ENCODE results near the gene ARHGAP24.
"Not testable (repeated sequence)": the region's sequence is repeated elsewhere in the genome, so short reads cannot be mapped to it uniquely, and the experiment has no call there.

The ARHGAP24 gene

GRCh38 chr4:85486425-85487086 lies 11.6 kb downstream of the ARHGAP24 start:
- DNase-seq = no peak

GRCh38 chr4:85488416-85488815 lies 13.5 kb downstream of the ARHGAP24 start:
- no peak for DNase-seq

GRCh38 chr4:85489273-85489981 lies 14.5 kb downstream of the ARHGAP24 start:
- DNase-seq = no peak

GRCh38 chr4:85491527-85491926 lies 16.6 kb downstream of the ARHGAP24 start:
- no peak for DNase-seq

DNA sequence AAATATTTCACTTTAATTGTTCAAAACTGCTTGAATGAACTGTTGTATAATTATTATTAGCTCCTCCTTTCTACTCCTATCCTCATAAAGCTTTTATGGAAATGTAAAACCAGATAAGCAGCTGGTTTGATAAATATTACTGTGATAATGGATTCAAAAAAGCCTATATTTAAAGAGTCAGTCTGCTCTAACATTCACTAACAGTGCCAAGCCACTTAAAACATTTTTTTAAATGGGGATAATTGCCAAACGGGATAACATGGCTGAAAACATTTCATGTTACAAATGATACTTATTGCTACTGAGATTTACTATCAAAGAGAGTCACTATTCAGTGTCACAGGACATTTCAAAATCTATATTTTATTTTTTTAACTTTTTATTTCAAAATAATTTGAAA lies 17.4 kb downstream of the ARHGAP24 start:
- no peak for DNase-seq

DNA sequence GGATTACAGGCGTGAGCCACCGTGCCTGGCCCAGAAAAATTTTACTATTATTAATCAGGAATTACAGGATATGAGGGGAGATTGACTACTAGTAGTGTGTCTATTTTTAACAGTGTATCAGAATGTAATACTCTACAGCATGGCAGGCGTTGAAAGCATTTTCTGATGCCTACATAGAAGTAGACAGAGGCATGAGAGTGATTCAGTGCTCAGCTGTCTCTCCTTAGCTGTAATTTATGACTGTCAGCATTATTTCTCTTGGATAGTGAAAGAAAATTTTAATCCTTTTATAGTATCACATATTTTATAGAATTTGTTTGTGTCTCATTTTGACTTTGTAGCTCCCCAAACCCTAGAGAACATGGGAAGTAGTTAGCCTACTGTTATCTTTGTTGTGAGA lies 20.7 kb downstream of the ARHGAP24 start:
- no peak for DNase-seq

DNA sequence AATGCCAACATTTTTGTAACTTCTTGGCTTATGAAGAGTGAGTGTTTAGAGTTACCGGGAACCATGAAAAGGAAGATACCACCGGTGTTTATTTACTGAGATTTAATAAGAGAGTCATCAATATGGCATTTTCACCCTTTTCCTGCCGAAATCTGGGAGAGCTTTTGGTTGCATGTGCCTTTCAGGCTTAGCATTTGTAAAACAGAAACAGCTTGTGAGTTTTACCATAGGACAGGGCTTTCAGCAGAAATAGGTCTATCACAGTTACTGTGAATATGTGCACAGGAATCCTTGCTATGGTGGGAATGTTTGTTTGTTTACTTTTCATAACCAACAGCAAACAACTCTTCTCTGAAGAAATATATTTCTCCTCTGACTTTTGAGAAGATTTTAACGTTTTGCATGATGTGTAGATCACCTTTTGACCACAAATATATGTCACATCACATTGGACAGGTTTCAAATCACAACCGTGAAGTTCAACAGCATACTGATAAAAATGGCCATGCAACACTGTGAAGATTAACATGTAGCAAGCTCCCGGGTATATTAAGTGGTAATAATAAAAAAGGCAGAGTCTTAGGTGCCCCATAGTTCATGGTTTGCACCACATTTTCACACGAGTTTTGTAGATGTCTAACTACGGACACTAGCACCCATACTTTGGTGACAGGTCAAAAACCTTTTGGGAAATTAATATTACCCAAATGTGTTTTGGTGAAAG lies 21.3 kb downstream of the ARHGAP24 start:
- no peak for DNase-seq

DNA sequence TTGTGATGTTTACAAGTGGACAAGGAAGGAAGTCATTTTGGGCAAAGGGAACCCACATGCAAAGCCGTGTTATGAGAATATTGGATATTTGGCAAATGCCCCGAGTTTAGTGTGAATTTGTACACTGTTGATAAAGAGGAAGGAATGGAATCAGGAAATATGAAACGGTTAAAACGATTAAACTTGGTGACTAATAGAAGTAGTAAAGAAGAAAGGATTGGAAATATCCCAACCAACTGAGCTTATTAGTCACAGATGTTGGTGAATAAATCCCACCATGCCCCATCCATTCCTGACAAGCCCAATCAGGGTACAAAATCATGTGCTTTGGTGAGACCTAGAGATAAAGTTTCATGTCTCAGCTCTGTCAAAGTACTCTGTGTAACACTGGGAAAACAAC lies 22.0 kb downstream of the ARHGAP24 start:
- no peak for DNase-seq

DNA sequence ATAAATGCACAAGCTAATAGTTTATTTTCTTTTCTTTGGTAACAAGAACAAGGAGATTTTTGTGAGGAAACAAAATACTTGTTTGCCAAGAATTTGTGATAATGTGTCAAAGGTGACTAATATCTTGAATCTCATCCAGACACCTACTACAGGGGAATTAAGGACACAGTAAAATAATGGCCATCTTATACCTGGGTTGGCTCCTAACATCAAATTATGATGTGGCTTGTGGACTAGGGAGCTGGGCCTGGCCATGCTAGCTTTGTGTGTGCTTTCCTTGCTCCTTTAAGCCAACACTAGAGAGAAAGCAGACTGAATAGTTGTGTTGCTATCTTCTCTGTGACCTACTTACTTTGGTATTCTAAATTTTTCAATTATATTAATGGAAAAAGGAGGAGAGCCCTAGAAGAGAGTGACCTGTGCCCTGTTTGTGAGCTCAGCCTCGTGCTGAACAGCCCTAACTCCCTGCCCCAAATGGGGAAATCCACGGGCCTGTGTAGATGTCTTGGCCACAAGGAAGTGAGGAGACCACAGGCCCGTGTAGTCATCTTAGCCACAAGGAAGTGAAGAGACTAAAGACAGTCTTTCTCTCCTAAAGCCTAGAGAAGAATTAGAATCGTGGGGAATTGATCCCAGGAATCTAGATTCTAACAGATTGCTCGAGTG lies 23.3 kb downstream of the ARHGAP24 start:
- DNase-seq = no peak

DNA sequence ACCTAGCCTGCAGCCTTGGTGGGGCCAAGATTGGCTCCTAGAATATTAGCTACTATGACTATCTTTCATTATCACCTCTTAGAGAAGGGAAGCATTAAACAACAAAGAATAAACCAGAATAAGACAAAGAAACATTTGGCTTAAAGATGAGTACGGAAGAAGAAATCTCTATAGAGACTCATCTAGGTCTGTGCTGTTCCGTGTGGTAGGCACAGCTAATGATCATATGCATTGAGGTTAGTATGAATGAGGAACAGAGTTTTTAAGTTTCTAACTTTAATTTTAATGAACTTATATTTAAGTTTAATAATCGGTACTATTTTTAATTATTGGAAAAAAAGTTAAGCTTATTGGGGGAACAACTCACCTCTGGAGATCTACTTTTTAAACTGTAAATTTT lies 24.6 kb downstream of the ARHGAP24 start:
- no peak for DNase-seq

DNA sequence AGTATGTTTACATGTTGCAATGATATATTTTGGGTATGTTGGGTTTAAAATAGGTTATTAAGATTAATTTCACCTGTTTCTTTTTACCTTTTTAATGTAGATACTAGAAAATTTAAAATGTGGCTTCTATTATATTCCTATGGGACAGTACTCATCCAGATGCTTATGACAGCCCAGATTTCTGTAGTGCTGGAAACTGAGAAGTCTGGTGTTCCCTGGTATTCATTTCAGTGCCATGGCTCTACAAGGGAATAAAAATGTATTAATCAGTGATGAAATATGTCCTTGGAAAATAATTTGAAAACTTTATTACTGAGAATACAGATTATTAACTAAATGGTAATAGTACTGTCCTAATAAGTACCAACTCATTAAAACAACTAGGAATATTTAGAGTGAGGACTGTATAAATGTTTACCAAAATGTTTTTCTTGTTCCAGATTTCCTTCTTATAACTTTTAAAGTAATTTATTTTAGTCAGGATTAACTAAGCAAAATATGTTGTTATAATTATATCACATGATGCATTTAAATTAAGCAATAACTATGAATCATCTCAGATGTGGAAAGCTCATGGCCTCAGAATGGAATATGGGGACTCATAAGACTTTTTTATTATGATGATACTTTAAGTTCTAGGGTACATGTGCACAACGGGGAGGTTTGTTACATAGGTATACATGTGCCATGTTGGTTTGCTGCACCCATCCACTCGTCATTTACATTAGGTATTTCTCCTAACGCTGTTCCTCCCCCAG lies 25.3 kb downstream of the ARHGAP24 start:
- DNase-seq = no peak

DNA sequence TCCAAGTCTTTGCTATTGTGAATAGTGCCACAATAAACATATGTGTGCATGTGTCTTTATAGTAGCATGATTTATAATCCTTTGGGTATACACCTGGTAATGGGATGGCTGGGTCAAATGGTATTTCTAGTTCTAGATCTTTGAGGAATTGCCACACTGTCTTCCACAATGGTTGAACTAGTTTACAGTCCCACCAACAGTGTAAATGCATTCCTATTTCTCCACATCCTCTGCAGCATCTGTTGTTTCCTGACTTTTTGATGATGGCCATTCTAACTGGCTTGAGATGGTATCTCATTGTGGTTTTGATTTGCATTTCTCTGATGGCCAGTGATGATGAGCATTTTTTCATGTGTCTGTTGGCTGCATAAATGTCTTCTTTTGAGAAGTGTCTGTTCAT lies 26.2 kb downstream of the ARHGAP24 start:
- not testable (repeated sequence) for DNase-seq

DNA sequence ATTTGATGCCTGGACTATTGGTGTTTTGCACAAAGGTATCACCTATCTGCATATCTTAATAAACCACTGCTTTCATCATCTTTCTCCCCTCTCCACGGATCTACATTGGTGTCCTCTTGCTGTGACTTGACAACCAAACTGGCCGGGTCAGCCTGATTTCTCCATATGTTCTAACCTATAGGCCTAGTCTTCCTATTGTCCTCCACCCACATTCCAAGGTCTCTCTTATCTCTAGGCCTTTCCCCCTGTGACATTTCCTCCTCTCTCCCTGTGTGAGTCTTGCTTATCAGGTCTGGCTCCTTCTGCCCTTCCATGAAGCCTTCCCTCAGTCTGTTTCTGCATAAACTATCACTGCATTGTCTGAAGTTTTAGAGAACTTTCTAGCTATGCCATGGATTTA lies 33.7 kb downstream of the ARHGAP24 start:
- no peak for DNase-seq

GRCh38 chr4:85509882-85510631 lies 35.1 kb downstream of the ARHGAP24 start:
- no peak for DNase-seq

DNA sequence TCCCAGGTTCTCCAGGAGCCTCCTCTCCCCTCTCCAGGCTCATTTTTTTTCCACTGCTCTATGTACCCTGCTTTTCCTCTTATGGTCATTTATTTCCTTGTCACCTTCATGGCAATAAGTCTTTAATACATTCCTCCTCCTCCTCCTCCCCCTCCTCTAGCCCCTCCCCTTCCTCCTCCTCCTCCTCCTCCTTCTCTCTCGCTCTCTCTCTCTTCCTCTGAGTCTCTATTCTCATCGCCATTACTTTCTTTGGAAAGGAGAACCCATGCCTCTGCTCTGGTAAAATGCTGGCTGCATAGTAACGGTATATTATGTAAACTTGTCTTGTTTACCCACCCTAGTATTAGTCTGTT lies 35.7 kb downstream of the ARHGAP24 start:
- DNase-seq = no peak

DNA sequence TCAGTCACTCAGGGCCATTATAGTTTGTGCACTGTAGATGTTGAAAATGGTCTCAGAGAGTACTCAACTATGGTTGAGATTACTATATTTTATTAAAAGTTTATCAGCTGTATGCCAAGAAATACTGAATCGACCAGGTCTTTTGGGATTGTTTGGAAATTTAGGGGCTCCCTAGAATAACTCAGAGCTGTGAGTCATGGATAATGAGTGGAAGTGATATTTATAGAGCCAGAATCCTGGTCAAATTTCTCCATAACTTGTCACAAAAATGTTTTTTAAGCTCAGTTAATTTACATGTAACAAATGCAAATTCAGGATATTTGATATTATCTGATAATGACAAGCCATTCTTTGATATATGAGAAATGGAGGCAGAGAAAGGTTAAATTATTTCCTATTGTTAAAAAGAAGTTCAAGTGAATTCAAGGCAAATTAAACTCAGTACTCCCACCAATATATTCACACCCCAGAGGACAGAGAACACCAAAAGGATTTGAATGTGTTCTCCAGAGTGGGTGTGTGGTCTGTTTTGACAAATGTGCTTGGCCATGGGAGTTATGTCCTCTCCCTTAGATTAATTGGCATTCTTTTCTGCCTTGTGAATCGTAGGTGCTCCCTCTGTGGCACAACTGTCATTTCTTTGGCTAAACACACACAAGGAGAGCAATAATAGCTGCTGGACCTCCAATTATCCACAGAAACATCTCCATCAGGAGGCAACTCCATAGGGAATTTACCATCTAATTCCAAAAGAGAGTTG lies 37.7 kb downstream of the ARHGAP24 start:
- no peak for DNase-seq

GRCh38 chr4:85514117-85514516 lies 39.2 kb downstream of the ARHGAP24 start:
- DNase-seq = no peak

- no peak for DNase-seq
These were observed 39.8 kb downstream of the ARHGAP24 start for GRCh38 chr4:85514783-85515182.

- no peak for DNase-seq
These were observed 40.8 kb downstream of the ARHGAP24 start for GRCh38 chr4:85515701-85516100.

DNA sequence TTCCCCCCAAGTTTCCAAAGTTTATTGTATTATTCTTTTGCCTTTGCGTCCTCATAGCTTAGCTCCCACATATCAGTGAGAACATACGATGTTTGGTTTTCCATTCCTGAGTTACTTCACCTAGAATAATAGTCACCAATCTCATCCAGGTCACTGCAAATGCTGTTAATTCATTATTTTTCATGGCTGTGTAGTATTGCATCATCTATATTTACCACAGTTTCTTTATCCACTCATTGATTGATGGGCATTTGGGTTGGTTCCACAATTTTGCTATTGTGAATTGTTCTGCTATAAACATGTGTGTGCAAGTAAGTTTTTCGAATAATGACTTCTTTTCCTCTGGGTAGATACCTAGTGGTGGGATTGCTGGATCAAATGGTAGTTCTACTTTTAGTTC lies 43.6 kb downstream of the ARHGAP24 start:
- not testable (repeated sequence) for DNase-seq
